NCI-H2081 treated with DMSO at 0.1 percent for 48 hours (cell line): Measurements from ENCODE around the gene BBIP1.
"Not testable (repeated sequence)": the region's sequence is repeated elsewhere in the genome, so short reads cannot be mapped to it uniquely, and the experiment has no call there.

Experiments used
- DNase-seq: peaks from one replicate; lab custom pipeline; 2025; lab: John Stamatoyannopoulos, UW

BBIP1 gene

GRCh38 chr10:110881905-110882304, 37.1 kb downstream of the BBIP1 start:
- no peak for DNase-seq

- no peak for DNase-seq
Measured at GRCh38 chr10:110881247-110881646, 37.7 kb downstream of the BBIP1 start.

GRCh38 chr10:110880012-110880411, 39.0 kb downstream of the BBIP1 start:
- DNase-seq: no peak

- no peak for DNase-seq
Measured at GRCh38 chr10:110876788-110877187, 42.2 kb downstream of the BBIP1 start.

- no peak for DNase-seq
Measured at GRCh38 chr10:110876000-110876399, 43.0 kb downstream of the BBIP1 start.

- no peak for DNase-seq
Measured at GRCh38 chr10:110873951-110874350, 45.0 kb downstream of the BBIP1 start.

- no peak for DNase-seq
Measured at GRCh38 chr10:110872984-110873923, 45.7 kb downstream of the BBIP1 start.

GRCh38 chr10:110872145-110872983, 46.6 kb downstream of the BBIP1 start:
- DNase-seq: no peak

- DNase-seq: peak; percentile 74
Measured at GRCh38 chr10:110871298-110872084, 47.5 kb downstream of the BBIP1 start, which contains the start of gene PDCD4. PDCD4 (plus strand) TSS chr10:110871928; CDS start chr10:110876028, 4,100 bp downstream.

- DNase-seq: no peak
Measured at GRCh38 chr10:110870823-110871297, 48.1 kb downstream of the BBIP1 start.

GRCh38 chr10:110868981-110869380, 50.0 kb downstream of the BBIP1 start:
- no peak for DNase-seq

GRCh38 chr10:110867807-110868465, 51.0 kb downstream of the BBIP1 start:
- no peak for DNase-seq

GRCh38 chr10:110867011-110867806, 51.8 kb downstream of the BBIP1 start:
- not testable (repeated sequence) for DNase-seq

GRCh38 chr10:110865809-110866482, 53.0 kb downstream of the BBIP1 start:
- DNase-seq: no peak

GRCh38 chr10:110865186-110865808, 53.7 kb downstream of the BBIP1 start:
- no peak for DNase-seq

GRCh38 chr10:110864662-110865140, 54.3 kb downstream of the BBIP1 start:
- DNase-seq: no peak

- no peak for DNase-seq
Measured at GRCh38 chr10:110863956-110864355, 55.0 kb downstream of the BBIP1 start.

- DNase-seq: no peak
Measured at GRCh38 chr10:110863361-110863760, 55.6 kb downstream of the BBIP1 start.

- DNase-seq: no peak
Measured at GRCh38 chr10:110862961-110863360, 56.0 kb downstream of the BBIP1 start.
